HG03108 (cell line): Measurements from ENCODE around the gene OR10A3.
A peak's percentile ranks its signal among the peaks of the same experiment; 100 is the strongest.

Source experiments
- ATAC-seq: cut with Tn5 transposase; IDR thresholded peaks from one replicate; pipeline ENCODE4 v1.9.1; 2021; ENCODE audit warnings: moderate library complexity; ENCODE audit not compliant: unreplicated experiment

The OR10A3 gene

DNA sequence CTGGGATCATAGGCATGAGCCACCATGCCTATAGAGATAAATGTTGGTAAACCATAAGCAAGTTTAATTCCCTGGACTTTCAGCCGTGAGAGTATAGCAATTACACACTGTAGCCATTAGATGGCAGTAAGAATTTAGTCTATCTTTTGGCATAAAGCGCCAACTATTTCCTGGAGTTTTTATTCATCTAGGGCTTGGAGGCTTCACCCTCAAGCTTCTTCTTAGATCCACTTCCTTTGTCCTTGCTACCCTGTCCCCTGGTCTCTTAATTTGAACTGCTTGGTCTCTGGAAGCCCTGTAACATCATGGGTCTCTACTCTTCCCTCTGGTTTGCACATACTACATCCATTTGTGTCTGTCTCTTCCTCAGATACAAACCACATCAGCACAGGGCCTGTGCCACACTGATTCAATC is 48.7 kb downstream of the OR10A3 start:
- peak; percentile 41 for ATAC-seq

GRCh38 chr11:7892059-7892699 is 49.3 kb downstream of the OR10A3 start:
- ATAC-seq: no peak

- ATAC-seq: peak; percentile 41
These were observed 50.9 kb downstream of the OR10A3 start for GRCh38 chr11:7890417-7891172.

DNA sequence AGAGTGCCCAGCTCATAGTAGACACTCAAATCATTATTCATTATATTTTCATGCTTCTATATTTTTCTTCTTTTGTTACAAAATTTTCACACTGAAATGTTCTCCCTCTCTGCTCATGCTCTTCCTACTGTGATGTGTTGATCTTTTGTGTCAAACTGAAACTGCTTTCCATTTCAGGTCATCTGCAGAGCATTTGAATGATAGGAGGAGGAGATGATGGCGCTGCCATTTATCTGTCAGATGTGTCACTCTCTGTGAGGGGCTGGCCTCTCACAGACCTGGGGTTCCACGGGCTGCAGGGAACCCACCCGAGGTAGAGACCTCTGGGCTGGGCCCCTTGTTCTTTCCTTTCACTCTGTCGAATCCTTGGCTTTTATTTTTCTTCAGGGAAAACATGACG is 51.5 kb downstream of the OR10A3 start:
- no peak for ATAC-seq
